A673 (cell line): ENCODE measurements around the gene PREX1.

Experiments
- CTCF ChIP-seq: fragments of 300-800, 200-600 bp; sonication (generic); conservative IDR thresholded peaks from 2 replicates; pipeline ENCODE4 v1.5.1; 2017; ENCODE audit warnings: low read depth, mild to moderate bottlenecking, antibody characterized with exemption, low read length, moderate library complexity, mixed read lengths
- EZH2 ChIP-seq: fragments of 200-600 bp; sonication (generic); IDR thresholded peaks from 2 replicates; pipeline ENCODE4 v1.6.1; 2017; ENCODE audit warnings: borderline replicate concordance, low read depth, mild to moderate bottlenecking, mixed read lengths, antibody characterized with exemption, low read length; ENCODE audit not compliant: poor library complexity, severe bottlenecking

- TF ChIP-seq CTCF, result no peak
- TF ChIP-seq EZH2, result no peak
Measured at GRCh38 chr20:48651960-48652359, 175.8 kb downstream of the PREX1 start.
